Muscle of back (tissue), 13 donors: Measurements from ENCODE around the gene ZNF33A. TPM values are rescaled to one million over a fixed set of nuclear protein-coding genes. Genes with fewer than 3 reads are reported as not detected.
A peak's percentile ranks its signal among the peaks of the same experiment; 100 is the strongest.
"Not testable (repeated sequence)": the region's sequence is repeated elsewhere in the genome, so short reads cannot be mapped to it uniquely, and the experiment has no call there.

Experiments
- DNase-seq, 3 donors: peaks; one replicate each; pipeline versions ENCODE4 v3.0.0 to v3.0.0-alpha.2; 2013
- long read RNA-seq, 9 donors: transcript quantifications; one replicate each; lab custom pipeline, GENCODE V29; 2026
- polyA plus RNA-seq, 10 donors: library from polyadenylated mRNA; unstranded; fragments of 120-200 nt; gene quantifications; one replicate each; pipeline ENCODE4 v1.2.1, GENCODE V29; 2013; ENCODE audit not compliant: insufficient read length in 10 of 10

Gene ZNF33A
- polyA plus RNA-seq: 10 to 100 TPM; 13.0 to 21.6 (median 17.3) TPM
- long read RNA-seq, donor 1, partial matches to known transcripts: 0 of 1 reads
- long read RNA-seq, donor 1, other reads (novel, unspliced or antisense): 0 of 1 reads
- long read RNA-seq, donor 2, full-length matches to known transcripts: 3 of 3 reads
- long read RNA-seq, donor 2, partial matches to known transcripts: 0 of 3 reads
- long read RNA-seq, donor 2, other reads (novel, unspliced or antisense): 0 of 3 reads
- long read RNA-seq, donor 3: 0 reads
- long read RNA-seq, donor 4: 0 reads
- long read RNA-seq, donor 5, full-length matches to known transcripts: 6 of 6 reads
- long read RNA-seq, donor 5, partial matches to known transcripts: 0 of 6 reads
- long read RNA-seq, donor 5, other reads (novel, unspliced or antisense): 0 of 6 reads
- long read RNA-seq, donor 6, full-length matches to known transcripts: 4 of 4 reads
- long read RNA-seq, donor 6, partial matches to known transcripts: 0 of 4 reads
- long read RNA-seq, donor 6, other reads (novel, unspliced or antisense): 0 of 4 reads
- long read RNA-seq, donor 7, full-length matches to known transcripts: 6 of 6 reads
- long read RNA-seq, donor 7, partial matches to known transcripts: 0 of 6 reads
- long read RNA-seq, donor 7, other reads (novel, unspliced or antisense): 0 of 6 reads
- long read RNA-seq, donor 8, full-length matches to known transcripts: 5 of 10 reads
- long read RNA-seq, donor 8, partial matches to known transcripts: 5 of 10 reads
- long read RNA-seq, donor 8, other reads (novel, unspliced or antisense): 0 of 10 reads
- long read RNA-seq, donor 9: 0 reads

DNA sequence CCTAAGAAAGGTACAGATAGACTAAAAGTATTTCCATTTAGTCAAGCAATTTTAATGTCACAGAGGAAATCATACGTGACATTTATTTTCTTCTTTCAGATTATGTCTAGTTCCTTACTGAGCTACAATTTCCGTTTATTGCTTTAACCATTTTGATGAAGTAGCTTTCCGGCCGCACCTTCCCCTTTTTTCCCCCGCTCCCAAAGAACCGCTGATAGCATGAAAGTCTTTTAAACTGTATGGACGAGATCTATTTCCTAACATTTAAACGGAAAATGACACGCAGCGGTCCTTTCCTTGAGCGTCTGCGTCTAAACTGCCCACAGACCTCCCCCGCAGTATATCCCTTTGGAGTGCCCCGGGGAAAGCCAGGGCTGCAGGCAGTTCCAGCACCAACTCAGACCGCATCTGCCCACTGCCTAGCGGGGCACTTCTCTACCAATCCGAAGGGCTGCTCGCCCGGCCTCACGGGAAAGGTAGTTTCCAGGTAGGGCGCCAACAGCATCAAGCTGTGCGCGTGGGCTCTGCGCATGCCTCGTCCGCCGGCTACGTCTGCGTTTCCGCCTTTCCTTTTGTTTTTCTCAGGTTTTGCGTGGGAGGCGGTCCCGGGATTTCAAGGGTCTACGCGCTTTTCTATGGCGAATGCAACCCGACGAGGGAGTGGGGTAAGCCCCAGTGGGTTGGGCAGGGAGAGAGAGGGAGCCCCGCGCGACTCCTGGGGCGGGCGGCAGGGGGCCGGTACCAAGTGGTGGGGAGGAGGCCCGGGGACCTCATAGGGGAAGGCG is at the start of gene ZNF33A:
Gene ZNF33A, plus strand, starts transcription at position 557 of the 785 bp plus-strand sequence. CDS start 1,667 bp downstream, outside the sequence.
- DNase-seq: peak; percentile 87 to 96 (median 91)

DNA sequence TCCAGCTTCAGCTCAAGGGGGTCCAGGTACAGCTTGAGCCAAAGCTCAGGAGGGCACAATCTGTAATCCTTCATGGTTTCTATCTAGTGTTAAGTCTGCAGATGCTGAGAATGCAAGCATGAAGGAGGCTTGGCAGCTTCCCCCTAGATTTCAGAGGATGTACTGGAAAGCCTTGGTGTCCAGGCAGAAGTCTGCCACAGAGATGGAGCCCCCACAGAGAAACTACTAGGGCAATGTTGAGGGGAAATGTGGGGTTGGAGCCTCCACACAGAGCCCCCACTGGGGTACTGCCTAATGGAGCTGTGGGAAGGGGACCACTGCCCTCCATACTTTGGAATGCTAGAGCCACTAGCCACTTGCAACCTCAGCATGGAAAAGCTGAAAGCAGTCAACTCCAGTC is 45.5 kb upstream of the ZNF33A start:
- no peak for DNase-seq

DNA sequence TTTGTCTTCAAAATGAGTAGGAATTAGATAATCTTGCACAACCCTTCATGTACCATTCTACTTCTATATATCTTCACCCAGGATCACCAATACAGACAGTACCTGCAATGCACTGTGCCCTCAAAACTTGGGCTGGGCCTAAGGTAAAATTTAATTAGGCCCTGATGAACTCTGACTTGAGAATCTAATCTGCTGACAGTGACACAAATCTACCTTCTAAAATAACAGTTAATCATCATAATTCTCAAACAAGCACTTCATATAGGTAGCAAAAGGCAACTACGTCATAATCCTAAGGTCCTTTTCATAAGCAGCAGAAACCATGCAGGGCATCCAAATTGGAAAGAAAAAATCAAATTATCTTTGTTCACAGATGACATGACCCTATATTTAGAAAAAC is 38.1 kb upstream of the ZNF33A start:
- no peak for DNase-seq

DNA sequence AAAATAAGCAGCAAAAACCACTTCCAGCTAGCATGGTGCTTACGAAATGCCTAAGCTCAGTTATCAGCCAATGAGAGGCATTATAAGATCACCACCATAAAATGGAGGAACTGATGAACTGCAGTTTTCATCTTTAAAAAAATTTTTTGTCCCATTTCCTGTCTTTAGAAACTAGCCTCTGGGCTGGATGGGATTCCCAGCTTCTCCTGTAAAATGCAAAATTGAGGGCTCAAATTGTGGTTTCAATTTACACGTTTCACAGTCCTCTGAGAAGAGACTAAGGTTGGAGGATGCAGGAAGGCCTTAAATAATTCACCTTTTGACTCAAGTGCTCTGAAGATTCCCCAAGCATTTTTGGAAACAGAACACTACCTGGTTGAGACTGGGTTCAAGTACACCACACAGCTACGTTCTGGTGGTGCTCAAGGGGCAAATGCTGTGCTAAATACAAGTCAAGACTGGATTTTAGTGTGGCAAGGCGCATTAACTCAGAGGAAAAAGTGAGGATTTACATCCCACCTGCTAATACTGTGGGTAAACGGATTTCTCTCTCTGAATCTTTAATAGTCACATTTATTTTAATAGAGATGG is 35.0 kb upstream of the ZNF33A start:
- peak; percentile 24 to 73 (median 30) for DNase-seq

DNA sequence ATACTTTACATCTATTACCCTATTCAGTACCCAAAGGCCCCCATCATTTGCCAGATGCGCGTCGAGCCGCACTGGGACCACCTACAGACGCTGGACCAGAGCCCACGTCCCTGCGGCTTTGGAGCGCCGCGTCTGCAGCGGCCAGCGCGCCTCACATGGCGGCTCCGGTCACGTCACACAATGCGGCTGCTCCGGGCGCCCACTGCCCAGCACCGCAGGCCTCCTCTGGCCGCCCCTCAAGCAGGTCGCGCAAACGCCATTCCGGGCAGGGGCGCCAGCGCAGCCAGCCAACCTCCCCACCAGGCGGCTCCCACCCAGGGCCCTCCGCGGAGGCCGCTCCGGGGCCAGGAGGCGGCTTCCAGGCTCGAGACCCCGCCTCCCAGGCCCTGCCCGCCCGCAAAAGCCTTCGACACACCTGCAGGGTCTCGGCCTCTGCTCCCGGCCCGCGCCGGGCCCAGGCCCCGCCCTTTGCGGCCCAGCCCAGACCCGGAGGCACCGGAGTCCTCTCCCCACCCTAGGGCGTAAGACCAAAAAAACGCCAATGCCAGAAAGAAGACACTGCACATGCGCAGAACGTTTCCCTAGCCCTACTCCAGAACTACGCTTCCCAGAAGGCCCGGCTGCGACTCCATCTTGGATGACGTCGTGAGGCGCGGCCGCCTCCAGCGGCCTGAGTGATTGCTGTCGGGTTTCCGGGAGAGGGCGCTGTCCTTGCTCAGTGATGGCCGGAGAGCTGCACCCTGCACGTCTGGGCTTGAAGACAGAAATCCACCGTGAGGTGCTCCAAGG is 34.2 kb upstream of the ZNF33A start, which contains the start of gene ZNF25:
Gene ZNF25, minus strand, starts transcription at position 557 of the 789 bp plus-strand sequence. CDS start 4,925 bp downstream, outside the sequence.
- peak; percentile 99 for DNase-seq

DNA sequence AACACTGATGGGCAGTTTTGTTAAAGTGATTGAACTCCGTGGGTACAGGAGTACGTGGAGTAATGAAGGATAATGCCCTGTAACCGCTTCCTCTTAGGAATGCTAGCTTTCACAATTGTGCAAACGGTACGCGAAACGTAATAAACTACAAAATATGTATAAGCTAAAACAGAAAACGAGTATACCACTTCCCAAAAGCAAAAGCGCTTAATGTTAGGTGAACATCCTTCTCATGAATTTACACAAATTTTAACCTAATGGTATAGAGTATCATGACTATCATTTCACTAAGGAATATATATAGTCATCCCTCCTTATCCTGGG is 33.6 kb upstream of the ZNF33A start:
- no peak for DNase-seq

DNA sequence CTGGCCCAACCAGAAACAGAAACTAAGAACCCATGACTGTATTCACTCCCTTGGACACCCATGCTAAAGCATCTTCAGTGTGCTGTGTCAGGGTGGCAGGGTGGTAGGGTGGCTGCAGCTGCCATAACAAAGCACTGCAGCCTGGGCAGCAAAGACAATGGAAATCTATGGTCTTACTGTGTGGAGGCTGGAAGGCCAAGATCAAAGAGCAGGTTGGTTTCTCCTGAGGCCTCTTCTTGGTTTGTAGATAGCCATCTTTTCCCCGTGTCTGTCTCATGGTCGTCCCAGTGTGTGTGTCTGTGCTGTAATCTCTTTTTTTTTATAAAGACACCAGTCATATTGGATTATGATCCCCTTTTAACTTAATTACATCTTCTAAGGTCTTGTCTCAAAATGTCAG is 18.8 kb upstream of the ZNF33A start:
- DNase-seq: no peak

DNA sequence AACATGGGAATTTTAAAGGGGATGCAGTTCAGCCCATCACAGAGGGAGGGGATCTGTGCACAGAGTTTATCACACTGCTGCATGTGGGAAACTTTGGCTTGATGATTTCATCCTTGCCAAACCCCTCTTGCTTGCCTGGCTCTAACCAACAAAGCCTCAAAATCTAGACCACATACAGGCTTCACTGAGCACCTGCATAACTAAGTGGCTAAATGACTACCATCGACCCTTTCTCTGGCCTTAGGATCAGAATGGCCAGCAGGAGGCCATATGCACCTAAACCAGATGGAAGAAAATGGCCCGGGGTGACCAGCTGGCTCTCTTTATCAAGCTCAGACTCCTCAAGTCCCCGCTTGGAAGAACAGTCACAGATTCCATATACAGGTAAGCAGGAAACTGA is 18.4 kb upstream of the ZNF33A start:
- DNase-seq: no peak

DNA sequence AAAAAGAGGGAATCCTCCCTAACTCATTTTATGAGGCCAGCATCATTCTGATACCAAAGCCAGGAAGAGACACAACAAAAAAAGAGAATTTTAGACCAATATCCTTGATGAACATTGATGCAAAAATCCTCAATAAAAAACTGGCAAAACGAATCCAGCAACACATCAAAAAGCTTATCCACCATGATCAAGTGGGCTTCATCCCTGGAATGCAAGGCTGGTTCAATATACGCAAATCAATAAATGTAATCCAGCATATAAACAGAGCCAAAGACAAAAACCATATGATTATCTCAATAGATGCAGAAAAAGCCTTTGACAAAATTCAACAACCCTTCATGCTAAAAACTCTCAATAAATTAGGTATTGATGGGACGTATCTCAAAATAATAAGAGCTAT is 11.6 kb upstream of the ZNF33A start:
- not testable (repeated sequence) for DNase-seq

DNA sequence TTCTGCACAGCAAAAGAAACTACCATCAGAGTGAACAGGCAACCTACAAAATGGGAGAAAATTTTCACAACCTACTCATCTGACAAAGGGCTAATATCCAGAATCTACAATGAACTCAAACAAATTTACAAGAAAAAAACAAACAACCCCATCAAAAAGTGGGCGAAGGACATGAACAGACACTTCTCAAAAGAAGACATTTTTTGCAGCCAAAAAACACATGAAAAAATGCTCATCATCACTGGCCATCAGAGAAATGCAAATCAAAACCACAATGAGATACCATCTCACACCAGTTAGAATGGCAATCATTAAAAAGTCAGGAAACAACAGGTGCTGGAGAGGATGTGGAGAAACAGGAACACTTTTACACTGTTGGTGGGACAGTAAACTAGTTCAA is 10.0 kb upstream of the ZNF33A start:
- not testable (repeated sequence) for DNase-seq

DNA sequence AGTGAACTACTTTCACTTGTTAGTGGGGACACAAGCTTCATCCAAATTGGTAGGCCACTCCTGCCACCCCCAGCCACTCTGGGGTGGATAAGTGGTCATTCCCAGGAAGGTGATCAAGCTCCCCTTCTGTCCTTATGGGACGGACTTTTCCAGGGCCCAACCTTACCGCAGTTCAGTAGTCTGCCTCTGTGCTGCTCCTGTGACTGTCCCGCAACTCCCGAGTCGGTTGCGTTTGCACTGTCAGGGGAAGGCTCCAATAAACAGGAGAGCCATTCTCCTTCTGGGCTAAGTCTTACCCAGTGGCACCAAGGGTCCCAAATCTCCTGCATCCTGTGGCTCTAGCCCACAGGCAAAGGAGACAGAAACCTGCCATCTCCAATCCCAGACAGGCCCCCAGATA is 7.4 kb upstream of the ZNF33A start:
- DNase-seq: no peak

DNA sequence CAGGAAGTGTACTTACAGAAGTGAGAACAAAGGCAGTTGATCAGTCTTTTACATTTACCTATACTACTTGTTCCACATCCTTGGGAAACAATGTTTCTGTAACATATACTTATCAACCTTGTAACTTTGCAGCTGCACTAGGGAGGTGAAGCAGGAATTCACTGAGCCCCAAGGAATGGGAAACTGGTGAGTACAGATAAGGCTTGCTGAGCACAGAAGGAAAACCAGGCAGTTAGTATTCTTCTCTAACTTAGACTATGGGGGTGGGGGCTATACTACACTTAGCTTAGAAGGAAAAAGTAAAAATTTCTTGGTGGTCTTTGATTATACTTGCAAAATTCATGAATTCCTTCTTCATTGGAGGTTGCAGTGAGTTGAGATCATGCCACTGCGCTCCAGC is 6.9 kb upstream of the ZNF33A start:
- no peak for DNase-seq

DNA sequence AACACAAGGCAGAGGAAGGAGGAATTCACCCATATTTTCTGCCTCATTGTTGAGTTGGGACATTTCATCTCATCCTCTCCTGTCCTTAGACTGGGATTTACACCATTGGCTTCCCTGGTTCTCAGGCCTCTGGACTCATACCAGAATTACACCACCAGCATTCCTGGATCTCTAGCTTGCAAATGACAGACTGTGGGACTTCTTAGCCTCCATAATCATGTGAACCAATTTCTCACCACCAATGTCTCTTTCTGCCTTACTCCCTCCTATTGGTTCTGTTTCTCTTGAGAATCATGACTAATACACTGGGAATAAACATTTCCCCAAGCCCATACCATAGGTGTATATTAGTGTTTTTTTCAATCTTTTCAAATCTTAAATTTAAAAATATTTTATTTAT is 2.9 kb upstream of the ZNF33A start:
- DNase-seq: no peak

DNA sequence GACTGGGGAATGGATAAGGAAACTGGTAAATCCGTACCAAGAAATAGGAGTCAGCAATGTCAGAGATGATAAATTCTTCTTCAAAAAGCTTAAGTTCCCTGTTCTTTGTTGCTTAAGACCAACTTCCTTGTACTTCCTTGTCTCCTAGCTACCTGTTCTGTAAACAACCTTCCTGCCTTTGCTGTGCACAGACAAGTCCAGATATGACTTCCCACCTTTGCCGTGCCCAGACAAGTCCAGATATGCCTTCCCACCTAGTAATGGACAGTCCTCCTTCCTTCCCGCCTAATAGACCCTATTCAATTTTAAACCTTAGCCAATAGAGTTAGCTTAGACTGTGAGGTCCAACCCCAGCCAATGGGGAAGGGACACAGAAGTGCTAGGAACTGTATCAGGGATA is 2.5 kb upstream of the ZNF33A start:
- no peak for DNase-seq

DNA sequence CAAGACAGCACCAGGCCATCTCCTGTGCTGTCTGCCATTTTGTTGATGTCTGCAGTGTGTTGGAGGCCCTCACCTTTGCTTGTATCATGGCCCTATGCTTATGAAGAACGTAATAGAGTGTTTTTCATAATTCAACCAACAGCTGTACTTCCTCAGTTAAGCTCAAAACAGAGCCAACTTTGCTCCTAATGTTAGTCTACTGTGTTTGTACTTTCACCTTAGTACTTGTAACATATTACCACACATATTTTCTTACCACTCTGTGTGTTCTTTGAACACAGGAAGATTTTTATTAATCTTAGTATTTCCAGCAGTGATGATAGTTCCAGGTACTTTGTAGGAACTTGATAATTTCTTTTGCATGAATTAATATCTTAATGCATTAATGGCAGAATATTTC is 5.9 kb downstream of the ZNF33A start:
- no peak for DNase-seq

DNA sequence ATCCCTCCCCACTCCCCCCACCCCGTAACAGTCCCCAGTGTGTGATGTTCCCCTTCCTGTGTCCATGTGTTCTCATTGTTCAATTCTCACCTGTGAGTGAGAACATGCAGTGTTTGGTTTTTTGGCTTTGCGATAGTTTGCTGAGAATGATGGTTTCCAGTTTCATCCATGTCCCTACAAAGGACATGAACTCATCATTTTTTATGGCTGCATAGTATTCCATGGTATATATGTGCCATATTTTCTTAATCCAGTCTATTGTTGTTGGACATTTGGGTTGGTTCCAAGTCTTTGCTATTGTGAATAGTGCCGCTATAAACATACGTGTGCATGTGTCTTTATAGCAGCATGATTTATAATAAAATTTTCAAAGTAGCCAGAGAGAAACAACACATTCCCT is 8.6 kb downstream of the ZNF33A start:
- not testable (repeated sequence) for DNase-seq

DNA sequence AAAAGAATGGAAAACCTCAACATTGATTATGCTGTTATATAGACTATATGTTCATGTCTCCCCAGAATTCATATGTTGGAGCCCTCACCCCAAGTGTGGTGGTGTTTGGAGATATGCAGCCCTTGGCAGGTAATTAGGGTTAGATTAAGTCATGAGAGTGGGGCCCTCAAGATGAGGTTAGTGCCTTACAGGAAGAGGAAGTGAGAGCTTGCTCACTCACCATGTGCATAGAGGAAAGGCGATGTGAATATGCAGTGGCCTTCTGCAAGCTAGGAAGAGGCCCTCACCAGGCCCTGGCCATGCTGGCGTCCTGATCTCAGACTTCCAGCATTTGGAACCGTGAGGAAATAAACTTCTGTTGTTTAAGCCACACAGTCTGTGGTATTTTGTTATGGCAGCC is 14.8 kb downstream of the ZNF33A start:
- no peak for DNase-seq

DNA sequence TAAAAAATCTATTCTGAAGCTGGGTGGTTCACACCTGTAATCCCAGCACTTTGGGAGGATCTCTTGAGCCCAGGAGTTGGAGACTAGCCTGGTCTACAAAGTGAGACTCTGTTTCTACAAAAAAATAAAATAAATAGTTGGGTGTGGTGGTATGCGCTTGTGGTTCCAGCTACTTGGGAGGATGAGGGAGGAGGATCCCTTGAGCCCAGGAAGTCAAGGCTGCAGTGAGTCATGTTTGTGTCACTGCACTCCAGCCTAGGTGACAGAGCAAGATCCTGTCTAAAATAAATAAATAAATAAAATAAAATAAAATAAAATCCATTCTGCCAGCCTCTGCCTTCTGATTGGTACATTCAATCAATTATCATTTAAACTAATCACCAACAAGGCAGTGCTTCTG is 17.5 kb downstream of the ZNF33A start:
- DNase-seq: no peak

DNA sequence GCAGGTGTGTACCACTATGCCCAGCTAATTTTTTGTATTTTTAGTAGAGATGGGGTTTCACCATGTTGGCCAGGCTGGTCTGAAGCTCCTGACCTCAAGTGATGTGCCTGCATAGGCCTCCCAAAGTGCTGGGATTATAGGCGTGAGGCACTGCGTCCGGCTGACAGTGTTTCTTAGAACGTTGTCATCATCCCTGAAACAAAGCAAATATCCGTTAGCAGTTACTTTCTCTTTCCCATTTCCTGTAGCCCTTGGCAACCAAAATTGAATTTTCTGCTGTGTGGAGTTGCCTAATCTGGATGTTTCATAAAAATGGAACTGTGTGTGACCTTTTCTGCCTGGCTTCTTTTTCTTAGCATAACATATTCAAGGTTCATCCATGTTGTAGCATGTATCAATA is 22.4 kb downstream of the ZNF33A start:
- no peak for DNase-seq

DNA sequence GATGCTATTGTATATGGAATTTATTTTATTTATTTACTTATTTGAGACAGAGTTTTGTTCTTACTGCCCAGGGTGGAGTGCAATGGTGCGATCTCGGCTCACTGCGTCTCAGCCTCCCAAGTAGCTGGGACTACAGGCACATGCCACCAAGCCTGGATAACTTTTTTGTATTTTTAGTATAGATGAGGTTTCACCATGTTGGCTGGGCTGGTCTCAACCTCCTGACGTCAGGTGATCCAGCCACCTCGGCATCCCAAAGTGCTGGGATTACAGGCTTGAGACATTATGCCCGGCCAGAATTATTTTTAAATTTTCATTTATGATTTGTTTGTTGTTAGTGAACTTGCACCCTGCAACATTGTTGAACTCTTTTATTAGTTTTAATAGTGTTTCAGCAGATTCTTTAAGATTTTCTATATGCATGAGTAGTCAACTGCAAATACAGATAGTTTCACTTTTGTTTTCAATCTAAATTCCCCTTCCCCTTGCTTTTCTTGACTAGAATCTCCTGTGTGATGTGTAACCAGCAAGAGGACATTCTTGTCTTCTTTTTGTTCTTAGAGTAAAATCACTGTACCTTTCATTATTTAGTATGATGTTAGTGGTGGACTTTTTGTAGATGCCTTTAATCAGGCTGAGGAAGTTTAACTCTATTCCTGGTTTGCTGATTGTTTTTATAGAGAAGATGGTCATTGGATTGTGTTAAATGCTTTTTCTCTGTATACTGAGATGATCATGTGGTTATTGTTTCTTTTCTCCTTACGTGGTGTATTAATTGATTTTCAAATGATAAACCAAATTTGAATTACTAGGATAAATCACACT is 27.8 kb downstream of the ZNF33A start:
- no peak for DNase-seq
